GM20431 (cell line): ENCODE measurements around the gene DGCR6L.
"Not testable (repeated sequence)": the region's sequence is repeated elsewhere in the genome, so short reads cannot be mapped to it uniquely, and the experiment has no call there.

Experiments
- in situ Hi-C: fragments of 300-500 bp; cut with MseI, MboI; formaldehyde crosslinking; loops from one replicate; pipeline ENCODE4 v1.15.0; 2020; ENCODE audit warnings: low sequenced_read_pairs; ENCODE audit not compliant: unreplicated experiment

The DGCR6L gene

DNA sequence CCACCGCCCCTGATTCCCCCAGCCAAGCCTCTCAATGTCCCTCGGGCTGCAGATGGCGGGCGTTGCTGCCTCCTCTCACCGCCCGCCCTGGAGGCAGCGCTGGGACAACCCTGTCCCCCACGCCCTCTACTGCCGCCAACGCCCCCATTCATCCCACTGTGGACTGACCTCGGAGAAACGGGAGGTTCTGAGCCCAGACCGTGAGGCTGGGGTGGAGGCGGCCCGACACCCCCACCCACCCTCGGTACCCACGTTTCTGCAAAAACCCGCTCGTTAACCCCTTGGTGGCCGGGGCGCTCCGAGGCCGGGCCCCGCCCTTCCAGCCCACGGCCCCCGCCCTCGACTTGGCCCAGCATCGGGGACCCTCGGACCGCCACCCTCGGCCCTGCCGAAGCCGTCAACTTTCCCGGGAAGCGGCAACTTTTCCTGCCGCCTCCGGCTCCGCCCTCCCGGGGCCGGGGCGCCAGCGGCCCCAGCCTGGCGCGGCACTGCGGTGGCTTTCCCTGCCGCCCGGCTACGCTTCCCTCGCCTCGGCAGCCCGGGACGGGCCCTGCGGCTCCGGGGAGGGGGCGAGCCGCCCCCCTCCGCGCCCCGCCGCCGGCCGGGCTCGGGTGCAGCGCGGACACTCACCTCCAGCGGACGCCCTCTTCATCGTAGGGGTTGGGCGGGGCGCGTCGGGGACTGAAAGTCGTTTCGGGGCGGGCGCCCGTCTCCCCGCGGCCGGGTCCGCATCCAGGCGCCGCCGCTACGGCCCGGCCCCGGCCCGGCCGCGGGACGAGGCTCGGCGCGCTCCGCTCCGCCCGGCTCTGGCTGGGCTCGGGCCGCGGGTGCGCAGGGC lies 52.2 kb downstream of the DGCR6L start:
- in situ Hi-C loops = no loop called here

DNA sequence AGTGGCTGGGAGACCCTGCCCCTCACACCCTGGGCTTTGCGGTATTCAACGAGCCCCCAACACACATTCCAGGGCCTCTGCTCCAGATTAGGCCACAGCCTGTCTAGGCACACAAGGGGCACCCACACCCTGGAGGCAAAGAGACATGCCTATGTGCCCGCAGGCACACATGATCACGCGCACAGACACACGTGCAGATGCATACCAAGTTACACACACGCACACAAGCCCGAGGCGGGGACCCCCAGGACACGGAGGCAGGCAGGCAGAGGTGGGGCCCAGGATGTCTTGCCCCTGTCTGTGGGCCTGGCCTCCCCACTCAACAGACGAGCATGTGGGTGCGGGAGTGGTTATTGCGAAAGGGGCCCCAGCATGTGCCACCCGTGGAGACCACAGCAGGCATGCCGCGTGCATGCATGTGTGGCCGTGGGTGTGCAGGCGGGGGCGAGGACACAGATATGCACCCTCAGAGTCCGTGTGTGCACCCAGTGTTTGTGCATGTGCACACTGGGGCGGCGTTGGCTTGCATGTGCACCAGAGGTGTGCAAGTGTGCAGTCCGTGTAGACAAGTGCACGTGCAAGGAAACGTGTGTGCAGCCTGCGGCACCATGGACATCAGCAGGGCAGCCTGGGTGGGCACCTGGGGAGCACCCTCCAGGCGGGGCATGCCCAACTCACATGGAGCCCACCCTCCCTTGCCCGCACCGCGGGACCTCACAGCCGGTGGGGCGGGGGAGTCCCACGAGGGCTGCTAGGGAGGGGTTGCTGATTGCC lies 53.0 kb downstream of the DGCR6L start:
- in situ Hi-C loops = not testable (repeated sequence)

DNA sequence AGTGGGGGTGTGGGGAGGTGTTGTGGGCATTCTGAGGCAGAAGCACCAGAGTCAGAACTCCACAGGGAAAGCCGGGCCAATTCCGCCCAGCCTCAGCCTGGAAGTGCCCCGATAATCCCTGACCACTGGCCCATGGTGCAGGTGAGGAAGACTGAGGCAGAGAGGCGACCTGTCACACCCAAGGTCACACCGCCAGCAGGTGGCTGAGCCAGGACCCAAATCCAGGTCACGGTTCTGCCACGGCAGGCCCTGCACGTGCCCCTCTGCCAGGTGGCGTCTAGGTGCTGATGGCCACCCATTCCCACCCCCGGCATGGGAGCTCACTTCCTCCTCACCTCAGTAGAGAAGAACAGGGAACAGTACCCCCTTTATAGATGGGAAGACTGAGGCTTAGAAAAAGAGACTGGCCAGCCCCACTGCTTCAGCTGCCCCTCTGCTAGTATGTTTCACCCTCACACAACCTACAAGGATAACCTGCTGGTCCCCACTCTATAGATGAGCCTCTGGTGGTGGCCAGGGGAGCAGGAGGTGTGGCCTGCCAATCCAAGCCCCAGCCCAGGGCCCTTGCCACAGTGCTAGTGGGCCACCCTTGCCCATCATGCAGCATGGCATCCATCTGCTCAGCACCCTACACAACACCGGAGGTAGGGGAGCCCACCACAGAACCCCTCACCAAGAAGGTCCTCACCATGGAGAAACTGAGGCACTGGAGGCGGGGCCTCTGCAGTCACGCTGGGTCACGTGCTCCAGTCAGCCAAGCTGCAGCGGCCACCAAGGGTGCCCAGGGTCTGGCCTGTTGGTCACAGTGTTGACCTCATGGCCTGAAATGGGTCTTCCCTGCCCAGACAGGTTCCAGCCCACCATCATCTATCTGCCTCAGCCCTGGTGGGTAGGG lies 53.8 kb downstream of the DGCR6L start:
- in situ Hi-C loops = not testable (repeated sequence)

DNA sequence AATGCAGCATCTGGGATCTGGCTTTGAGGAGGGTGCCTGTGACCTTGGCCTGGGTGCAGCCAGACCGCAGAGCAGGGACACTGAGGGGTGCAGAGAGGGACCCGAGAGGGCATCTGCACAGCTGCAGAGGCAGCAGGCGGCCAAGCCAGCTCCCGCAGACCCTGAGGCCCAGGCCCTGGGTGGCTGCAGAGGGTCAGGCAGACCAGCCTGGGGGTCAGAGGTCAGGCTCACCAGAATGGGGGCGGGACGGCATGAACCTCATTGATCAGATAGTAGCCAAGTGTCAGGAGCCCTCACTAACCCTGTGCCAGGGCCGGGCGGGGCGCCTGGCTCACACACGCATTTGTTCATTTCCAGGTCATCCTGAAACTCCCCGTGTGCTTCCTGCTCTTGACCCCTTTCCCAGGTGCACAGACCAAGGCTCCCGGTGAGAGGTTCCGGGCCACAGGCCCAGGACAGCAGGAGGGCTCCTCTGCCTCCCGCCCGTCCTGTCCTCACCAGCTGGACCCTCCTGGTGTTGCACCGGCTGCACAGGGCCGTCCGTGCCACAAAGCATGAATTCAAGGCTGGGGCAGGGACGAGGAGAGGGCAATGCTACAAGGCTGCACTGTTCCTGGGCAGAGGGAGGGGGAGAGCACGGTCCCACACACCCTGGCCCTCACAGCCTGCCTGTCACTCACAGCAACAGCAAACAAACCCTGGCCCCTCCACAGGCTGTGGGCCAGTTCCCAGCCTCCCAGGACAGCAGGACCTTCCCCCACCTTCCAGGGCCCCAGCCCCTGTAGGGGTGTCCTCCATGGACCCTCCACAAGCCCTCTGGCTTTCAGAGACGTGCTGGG lies 55.0 kb downstream of the DGCR6L start:
- in situ Hi-C loops = no loop called here
